Hypothalamus (tissue), 51 donors: ENCODE results near the gene POLR3B.
"Not testable (repeated sequence)": the region's sequence is repeated elsewhere in the genome, so short reads cannot be mapped to it uniquely, and the experiment has no call there.

Source experiments
- DNase-seq, 51 donors: peaks; one replicate each; lab custom pipeline; 2025; lab: John Stamatoyannopoulos, UW

Gene POLR3B

GRCh38 chr12:106357549-106358395, at the start of gene POLR3B:
POLR3B (plus strand) TSS chr12:106357748; CDS start chr12:106357880, 132 bp downstream.
- DNase-seq = peak; percentile 79 to 99 (median 95)

GRCh38 chr12:106308121-106308520, 49.4 kb upstream of the POLR3B start:
- no peak for DNase-seq

- no peak for DNase-seq
Observed at GRCh38 chr12:106308611-106309010, 48.9 kb upstream of the POLR3B start.

GRCh38 chr12:106309671-106310505, 47.7 kb upstream of the POLR3B start:
- DNase-seq = no peak

- no peak for DNase-seq
Observed at GRCh38 chr12:106310687-106311086, 46.9 kb upstream of the POLR3B start.

- DNase-seq = no peak
Observed at GRCh38 chr12:106311139-106311538, 46.4 kb upstream of the POLR3B start.

- DNase-seq = not testable (repeated sequence)
Observed at GRCh38 chr12:106313413-106313812, 44.1 kb upstream of the POLR3B start.

- no peak for DNase-seq
Observed at GRCh38 chr12:106315523-106315922, 42.0 kb upstream of the POLR3B start.

- no peak for DNase-seq
Observed at GRCh38 chr12:106317406-106318082, 40.0 kb upstream of the POLR3B start.

- no peak for DNase-seq
Observed at GRCh38 chr12:106321139-106321850, 36.3 kb upstream of the POLR3B start.

- no peak for DNase-seq
Observed at GRCh38 chr12:106323537-106323936, 34.0 kb upstream of the POLR3B start.

GRCh38 chr12:106327309-106327869, 30.2 kb upstream of the POLR3B start:
- DNase-seq = no peak

- DNase-seq = no peak
Observed at GRCh38 chr12:106328735-106329134, 28.8 kb upstream of the POLR3B start.

GRCh38 chr12:106329231-106329982, 28.1 kb upstream of the POLR3B start:
- peak in 2 of 51 donors; percentile 7 to 72 for DNase-seq

- no peak for DNase-seq
Observed at GRCh38 chr12:106331599-106331998, 25.9 kb upstream of the POLR3B start.

GRCh38 chr12:106332536-106332935, 25.0 kb upstream of the POLR3B start:
- no peak for DNase-seq

GRCh38 chr12:106333010-106333409, 24.5 kb upstream of the POLR3B start:
- no peak for DNase-seq

GRCh38 chr12:106333756-106334155, 23.8 kb upstream of the POLR3B start:
- DNase-seq = no peak
